NCI-H226 (cell line): ENCODE results near the gene ABLIM1.

ENCODE experiments used
- DNase-seq: peaks from one replicate; pipeline ENCODE4 v3.0.0-alpha.2; 2015

The ABLIM1 gene

GRCh38 chr10:114513381-114513792, 144.7 kb downstream of the ABLIM1 start:
- no peak for DNase-seq

GRCh38 chr10:114511881-114512280, 146.2 kb downstream of the ABLIM1 start:
- no peak for DNase-seq

GRCh38 chr10:114508376-114508775, 149.7 kb downstream of the ABLIM1 start:
- no peak for DNase-seq

- DNase-seq, result no peak
Observed at GRCh38 chr10:114507449-114507848, 150.6 kb downstream of the ABLIM1 start.

- no peak for DNase-seq
Observed at GRCh38 chr10:114506871-114507385, 151.1 kb downstream of the ABLIM1 start.

- DNase-seq, result peak; percentile 47
Observed at GRCh38 chr10:114504769-114505579, 153.1 kb downstream of the ABLIM1 start.

- no peak for DNase-seq
Observed at GRCh38 chr10:114502074-114502473, 156.0 kb downstream of the ABLIM1 start.

- DNase-seq, result no peak
Observed at GRCh38 chr10:114501650-114502049, 156.4 kb downstream of the ABLIM1 start.

GRCh38 chr10:114500643-114501042, 157.4 kb downstream of the ABLIM1 start:
- no peak for DNase-seq

GRCh38 chr10:114499630-114500190, 158.4 kb downstream of the ABLIM1 start:
- DNase-seq, result no peak

- DNase-seq, result no peak
Observed at GRCh38 chr10:114499116-114499515, 159.0 kb downstream of the ABLIM1 start.

- no peak for DNase-seq
Observed at GRCh38 chr10:114498413-114499111, 159.5 kb downstream of the ABLIM1 start.

- no peak for DNase-seq
Observed at GRCh38 chr10:114495303-114495702, 162.8 kb downstream of the ABLIM1 start.

GRCh38 chr10:114492351-114493037, 165.6 kb downstream of the ABLIM1 start:
- peak; percentile 9 for DNase-seq

GRCh38 chr10:114491933-114492332, 166.1 kb downstream of the ABLIM1 start:
- no peak for DNase-seq

GRCh38 chr10:114491419-114491818, 166.7 kb downstream of the ABLIM1 start:
- no peak for DNase-seq

- DNase-seq, result no peak
Observed at GRCh38 chr10:114489521-114490310, 168.4 kb downstream of the ABLIM1 start.

- DNase-seq, result no peak
Observed at GRCh38 chr10:114487815-114488536, 170.1 kb downstream of the ABLIM1 start.

GRCh38 chr10:114486938-114487814, 170.9 kb downstream of the ABLIM1 start:
- peak; percentile 9 for DNase-seq

GRCh38 chr10:114485696-114486400, 172.2 kb downstream of the ABLIM1 start:
- DNase-seq, result no peak
